ENCODE results near the gene TBX4.

- TF ChIP-seq EP300 (IDR thresholded peaks at IDR 0.05) (no peak), CTCF (IDR thresholded peaks at IDR 0.05) (no peak)
Measured at GRCh38 chr17:61456688-61457225, 4.5 kb downstream of the TBX4 start.
